ENCODE data around the gene CFAP54.

CFAP54 gene

DNA sequence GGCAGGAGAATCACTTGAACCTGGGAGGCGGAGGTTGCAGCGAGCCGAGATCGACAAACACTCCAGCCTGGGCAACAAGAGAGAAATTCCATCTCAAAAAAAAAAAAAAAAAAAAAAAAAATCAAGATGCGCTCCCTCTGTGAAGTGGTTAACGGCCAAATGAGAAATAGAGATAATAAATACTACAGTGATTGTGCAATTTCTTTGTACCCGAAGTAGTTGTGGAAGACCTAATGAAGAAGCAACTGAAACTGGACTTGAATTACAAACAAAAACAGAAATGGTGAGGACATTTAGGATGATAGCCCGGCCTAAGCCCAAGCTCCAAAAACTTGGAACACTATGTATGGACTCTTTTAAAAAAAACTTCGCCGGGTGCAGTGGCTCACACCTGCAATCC is 45.0 kb upstream of the CFAP54 start (continued):
- TF ChIP-seq, protein P1, sequence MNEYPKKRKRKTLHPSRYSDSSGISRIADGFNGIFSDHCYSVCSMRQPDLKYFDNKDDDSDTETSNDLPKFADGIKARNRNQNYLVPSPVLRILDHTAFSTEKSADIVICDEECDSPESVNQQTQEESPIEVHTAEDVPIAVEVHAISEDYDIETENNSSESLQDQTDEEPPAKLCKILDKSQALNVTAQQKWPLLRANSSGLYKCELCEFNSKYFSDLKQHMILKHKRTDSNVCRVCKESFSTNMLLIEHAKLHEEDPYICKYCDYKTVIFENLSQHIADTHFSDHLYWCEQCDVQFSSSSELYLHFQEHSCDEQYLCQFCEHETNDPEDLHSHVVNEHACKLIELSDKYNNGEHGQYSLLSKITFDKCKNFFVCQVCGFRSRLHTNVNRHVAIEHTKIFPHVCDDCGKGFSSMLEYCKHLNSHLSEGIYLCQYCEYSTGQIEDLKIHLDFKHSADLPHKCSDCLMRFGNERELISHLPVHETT (tag by site-specific recombination; IDR thresholded peaks at IDR 0.05), result no peak
- TF ChIP-seq ZNF830 (tag by site-specific recombination; IDR thresholded peaks at IDR 0.05; ENCODE audit: low read depth) (no peak), ZNF302 (tag by site-specific recombination; IDR thresholded peaks at IDR 0.05; ENCODE audit: low read depth) (no peak), ZNF132 (tag by site-specific recombination; IDR thresholded peaks at IDR 0.05; ENCODE audit: borderline replicate concordance) (no peak), OSR2 (tag by site-specific recombination; IDR thresholded peaks at IDR 0.05) (no peak)

DNA sequence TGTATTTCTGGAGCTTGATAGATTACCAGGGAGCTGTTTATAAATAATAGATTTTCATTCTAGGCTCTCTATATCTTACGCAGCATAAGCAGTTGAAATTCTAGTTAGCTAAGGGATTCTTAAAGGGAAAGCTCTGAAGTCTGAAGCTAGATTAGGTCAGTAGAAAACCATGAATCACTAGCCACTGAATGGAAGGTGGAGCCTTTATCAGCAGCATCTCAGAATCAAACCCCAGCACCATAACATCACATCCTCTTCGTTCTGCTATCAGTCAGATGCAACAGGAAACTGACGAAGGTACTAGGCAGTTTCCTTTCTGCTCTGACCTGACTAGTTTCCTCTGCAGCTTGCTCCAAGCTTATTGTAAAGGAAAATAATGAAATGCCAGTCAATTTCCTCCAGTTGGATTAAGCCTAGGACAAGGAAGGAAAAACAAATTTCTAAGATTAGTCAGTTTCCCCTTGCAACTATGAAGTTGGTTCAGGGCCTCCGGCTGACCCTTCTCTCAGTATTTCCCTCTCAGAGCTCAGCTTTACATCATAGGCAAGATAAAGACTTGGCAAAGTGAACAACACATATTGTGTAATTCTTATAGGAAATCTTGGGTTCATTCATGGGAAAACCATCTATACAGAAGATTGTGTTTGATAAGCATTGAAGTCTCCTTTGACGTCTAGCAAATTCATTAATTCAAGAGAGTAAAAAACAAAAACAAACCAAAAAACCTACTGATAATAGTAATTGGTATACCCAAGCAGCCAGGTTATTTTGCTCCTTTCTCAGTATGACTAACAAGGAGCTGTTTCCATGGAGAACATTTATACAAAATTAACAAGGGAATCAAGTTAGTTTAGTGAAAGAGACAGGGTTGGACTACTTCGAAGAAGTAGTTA is 43.4 kb upstream of the CFAP54 start:
- Histone ChIP-seq H3K4me1 (ENCODE audit: control insufficient read depth, insufficient read depth, low read length) (no peaks in the 10 kb centered on the region), H3K9me3 (ENCODE audit: control insufficient read depth, insufficient read depth, low read depth, low read length) (no peaks in the 10 kb centered on the region), H3K27ac (ENCODE audit: extremely low read depth, low read depth, low read length) (no peak overlapping the region), H3K4me3 (ENCODE audit: low read depth, low read length) (no peak overlapping the region), H3K36me3 (ENCODE audit: control insufficient read depth in 2 of 2, insufficient read depth in 1 of 2, low read length in 2 of 2) (no peaks in the 10 kb centered on the region)
- ChIA-PET POLR2A (no interaction called here), CTCF (interaction anchor here (0.6 kb wide), 2 partner anchors 18 to 71 kb away, joined by 3 read pairs; no protein-coding TSS in a partner anchor)
- TF ChIP-seq MZF1 (tag by site-specific recombination; IDR thresholded peaks at IDR 0.05; ENCODE audit: borderline replicate concordance) (no peak), ZNF837 (tag by site-specific recombination; IDR thresholded peaks at IDR 0.05) (no peak), ZNF791 (tag by site-specific recombination; IDR thresholded peaks at IDR 0.05) (no peak), ZNF544 (tag by site-specific recombination; IDR thresholded peaks at IDR 0.05) (no peak), MEIS1 (CRISPR knock-in tag; IDR thresholded peaks at IDR 0.05; ENCODE audit: borderline replicate concordance) (no peak), ZNF776 (tag by site-specific recombination; IDR thresholded peaks at IDR 0.05; ENCODE audit: borderline replicate concordance) (no peak), ZNF830 (tag by site-specific recombination; IDR thresholded peaks at IDR 0.05; ENCODE audit: low read depth) (no peak), ZNF10 (tag by site-specific recombination; IDR thresholded peaks at IDR 0.05) (no peak), KLF16 (tag by site-specific recombination; IDR thresholded peaks at IDR 0.05) (no peak), ZEB2 (tag by site-specific recombination; IDR thresholded peaks at IDR 0.05) (no peak), ZNF174 (tag by site-specific recombination; IDR thresholded peaks at IDR 0.05) (no peak), YY1 (tag by site-specific recombination; IDR thresholded peaks at IDR 0.05) (no peak)
- TF ChIP-seq, protein P2, sequence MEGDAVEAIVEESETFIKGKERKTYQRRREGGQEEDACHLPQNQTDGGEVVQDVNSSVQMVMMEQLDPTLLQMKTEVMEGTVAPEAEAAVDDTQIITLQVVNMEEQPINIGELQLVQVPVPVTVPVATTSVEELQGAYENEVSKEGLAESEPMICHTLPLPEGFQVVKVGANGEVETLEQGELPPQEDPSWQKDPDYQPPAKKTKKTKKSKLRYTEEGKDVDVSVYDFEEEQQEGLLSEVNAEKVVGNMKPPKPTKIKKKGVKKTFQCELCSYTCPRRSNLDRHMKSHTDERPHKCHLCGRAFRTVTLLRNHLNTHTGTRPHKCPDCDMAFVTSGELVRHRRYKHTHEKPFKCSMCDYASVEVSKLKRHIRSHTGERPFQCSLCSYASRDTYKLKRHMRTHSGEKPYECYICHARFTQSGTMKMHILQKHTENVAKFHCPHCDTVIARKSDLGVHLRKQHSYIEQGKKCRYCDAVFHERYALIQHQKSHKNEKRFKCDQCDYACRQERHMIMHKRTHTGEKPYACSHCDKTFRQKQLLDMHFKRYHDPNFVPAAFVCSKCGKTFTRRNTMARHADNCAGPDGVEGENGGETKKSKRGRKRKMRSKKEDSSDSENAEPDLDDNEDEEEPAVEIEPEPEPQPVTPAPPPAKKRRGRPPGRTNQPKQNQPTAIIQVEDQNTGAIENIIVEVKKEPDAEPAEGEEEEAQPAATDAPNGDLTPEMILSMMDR (tag by site-specific recombination; IDR thresholded peaks at IDR 0.05), result no peak
- TF ChIP-seq, protein P3, sequence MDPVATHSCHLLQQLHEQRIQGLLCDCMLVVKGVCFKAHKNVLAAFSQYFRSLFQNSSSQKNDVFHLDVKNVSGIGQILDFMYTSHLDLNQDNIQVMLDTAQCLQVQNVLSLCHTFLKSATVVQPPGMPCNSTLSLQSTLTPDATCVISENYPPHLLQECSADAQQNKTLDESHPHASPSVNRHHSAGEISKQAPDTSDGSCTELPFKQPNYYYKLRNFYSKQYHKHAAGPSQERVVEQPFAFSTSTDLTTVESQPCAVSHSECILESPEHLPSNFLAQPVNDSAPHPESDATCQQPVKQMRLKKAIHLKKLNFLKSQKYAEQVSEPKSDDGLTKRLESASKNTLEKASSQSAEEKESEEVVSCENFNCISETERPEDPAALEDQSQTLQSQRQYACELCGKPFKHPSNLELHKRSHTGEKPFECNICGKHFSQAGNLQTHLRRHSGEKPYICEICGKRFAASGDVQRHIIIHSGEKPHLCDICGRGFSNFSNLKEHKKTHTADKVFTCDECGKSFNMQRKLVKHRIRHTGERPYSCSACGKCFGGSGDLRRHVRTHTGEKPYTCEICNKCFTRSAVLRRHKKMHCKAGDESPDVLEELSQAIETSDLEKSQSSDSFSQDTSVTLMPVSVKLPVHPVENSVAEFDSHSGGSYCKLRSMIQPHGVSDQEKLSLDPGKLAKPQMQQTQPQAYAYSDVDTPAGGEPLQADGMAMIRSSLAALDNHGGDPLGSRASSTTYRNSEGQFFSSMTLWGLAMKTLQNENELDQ (tag by site-specific recombination; IDR thresholded peaks at IDR 0.05; ENCODE audit: low read depth), result no peak
- TF ChIP-seq, protein P4, sequence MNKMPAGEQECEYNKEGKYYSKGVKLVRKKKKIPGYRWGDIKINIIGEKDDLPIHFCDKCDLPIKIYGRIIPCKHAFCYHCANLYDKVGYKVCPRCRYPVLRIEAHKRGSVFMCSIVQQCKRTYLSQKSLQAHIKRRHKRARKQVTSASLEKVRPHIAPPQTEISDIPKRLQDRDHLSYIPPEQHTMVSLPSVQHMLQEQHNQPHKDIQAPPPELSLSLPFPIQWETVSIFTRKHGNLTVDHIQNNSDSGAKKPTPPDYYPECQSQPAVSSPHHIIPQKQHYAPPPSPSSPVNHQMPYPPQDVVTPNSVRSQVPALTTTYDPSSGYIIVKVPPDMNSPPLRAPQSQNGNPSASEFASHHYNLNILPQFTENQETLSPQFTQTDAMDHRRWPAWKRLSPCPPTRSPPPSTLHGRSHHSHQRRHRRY (tag by site-specific recombination; IDR thresholded peaks at IDR 0.05), result no peak
- TF ChIP-seq, protein P5, sequence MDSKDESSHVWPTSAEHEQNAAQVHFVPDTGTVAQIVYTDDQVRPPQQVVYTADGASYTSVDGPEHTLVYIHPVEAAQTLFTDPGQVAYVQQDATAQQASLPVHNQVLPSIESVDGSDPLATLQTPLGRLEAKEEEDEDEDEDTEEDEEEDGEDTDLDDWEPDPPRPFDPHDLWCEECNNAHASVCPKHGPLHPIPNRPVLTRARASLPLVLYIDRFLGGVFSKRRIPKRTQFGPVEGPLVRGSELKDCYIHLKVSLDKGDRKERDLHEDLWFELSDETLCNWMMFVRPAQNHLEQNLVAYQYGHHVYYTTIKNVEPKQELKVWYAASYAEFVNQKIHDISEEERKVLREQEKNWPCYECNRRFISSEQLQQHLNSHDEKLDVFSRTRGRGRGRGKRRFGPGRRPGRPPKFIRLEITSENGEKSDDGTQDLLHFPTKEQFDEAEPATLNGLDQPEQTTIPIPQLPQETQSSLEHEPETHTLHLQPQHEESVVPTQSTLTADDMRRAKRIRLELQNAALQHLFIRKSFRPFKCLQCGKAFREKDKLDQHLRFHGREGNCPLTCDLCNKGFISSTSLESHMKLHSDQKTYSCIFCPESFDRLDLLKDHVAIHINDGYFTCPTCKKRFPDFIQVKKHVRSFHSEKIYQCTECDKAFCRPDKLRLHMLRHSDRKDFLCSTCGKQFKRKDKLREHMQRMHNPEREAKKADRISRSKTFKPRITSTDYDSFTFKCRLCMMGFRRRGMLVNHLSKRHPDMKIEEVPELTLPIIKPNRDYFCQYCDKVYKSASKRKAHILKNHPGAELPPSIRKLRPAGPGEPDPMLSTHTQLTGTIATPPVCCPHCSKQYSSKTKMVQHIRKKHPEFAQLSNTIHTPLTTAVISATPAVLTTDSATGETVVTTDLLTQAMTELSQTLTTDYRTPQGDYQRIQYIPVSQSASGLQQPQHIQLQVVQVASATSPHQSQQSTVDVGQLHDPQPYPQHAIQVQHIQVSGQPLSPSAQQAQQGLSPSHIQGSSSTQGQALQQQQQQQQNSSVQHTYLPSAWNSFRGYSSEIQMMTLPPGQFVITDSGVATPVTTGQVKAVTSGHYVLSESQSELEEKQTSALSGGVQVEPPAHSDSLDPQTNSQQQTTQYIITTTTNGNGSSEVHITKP (tag by site-specific recombination; IDR thresholded peaks at IDR 0.05), result no peak
